ENCODE measurements around the gene ARHGEF28. TPM values are rescaled to one million over a fixed set of nuclear protein-coding genes. Genes with fewer than 3 reads are reported as not detected.

The ARHGEF28 gene
- total RNA-seq, 1 donor from 2014 or later = 0.93 TPM

DNA sequence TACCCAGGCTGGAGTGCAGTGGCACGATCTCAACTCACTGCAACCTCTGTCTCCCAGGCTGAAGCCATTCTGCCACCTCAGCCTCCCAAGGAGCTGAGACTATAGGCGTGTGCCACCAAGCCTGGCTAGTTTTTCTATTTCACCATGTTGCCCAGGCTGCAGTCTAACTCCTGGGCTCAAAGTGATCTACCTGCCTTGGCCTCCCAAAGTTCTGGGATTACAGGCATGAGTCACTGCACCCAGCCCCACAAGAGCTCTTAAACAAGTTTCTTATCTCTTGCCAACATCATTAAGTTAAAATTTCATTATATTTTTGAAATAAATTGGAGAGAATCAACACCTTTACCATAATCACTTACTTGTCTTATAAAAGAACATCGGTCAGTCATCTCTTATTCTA is 280.3 kb downstream of the ARHGEF28 start:
- H3K4me1 Mint-ChIP-seq = peaks cover 19% of the 10 kb centered on the region
- no peaks in the 10 kb centered on the region for H3K27me3 Mint-ChIP-seq (ENCODE audit: low read depth)
- H3K9me3 Mint-ChIP-seq = peaks cover 3% of the 10 kb centered on the region
- no peak for DNase-seq (ENCODE audit: low read depth, low spot score)
- H3K4me3 Mint-ChIP-seq = no peak overlapping the region
- H3K27ac Mint-ChIP-seq (ENCODE audit: unreplicated experiment) = no peak overlapping the region
- H3K36me3 Mint-ChIP-seq (ENCODE audit: low read depth) = no peaks in the 10 kb centered on the region
- TF ChIP-seq, protein P1, sequence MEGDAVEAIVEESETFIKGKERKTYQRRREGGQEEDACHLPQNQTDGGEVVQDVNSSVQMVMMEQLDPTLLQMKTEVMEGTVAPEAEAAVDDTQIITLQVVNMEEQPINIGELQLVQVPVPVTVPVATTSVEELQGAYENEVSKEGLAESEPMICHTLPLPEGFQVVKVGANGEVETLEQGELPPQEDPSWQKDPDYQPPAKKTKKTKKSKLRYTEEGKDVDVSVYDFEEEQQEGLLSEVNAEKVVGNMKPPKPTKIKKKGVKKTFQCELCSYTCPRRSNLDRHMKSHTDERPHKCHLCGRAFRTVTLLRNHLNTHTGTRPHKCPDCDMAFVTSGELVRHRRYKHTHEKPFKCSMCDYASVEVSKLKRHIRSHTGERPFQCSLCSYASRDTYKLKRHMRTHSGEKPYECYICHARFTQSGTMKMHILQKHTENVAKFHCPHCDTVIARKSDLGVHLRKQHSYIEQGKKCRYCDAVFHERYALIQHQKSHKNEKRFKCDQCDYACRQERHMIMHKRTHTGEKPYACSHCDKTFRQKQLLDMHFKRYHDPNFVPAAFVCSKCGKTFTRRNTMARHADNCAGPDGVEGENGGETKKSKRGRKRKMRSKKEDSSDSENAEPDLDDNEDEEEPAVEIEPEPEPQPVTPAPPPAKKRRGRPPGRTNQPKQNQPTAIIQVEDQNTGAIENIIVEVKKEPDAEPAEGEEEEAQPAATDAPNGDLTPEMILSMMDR (conservative IDR thresholded peaks at IDR 0.05) = no peak

DNA sequence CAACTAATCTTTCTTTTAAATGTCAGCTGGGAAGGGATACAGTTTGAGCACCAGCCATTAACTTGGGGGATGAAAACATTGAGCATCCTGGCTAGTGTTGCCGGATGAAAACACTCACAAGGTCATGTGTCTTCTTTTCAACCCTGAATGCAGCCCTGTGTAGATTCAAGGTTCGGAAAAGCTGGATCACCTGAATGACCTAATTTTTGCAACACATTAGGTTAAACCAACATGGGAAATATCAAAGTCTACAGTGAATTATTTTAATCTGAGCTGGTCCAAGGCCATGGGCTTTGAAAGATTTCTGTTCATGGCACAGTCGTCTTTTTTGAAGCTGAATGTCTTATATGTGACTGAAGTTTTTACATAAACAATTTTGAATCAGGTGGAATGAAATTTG is 281.2 kb downstream of the ARHGEF28 start:
- H3K27me3 Mint-ChIP-seq (ENCODE audit: low read depth) = no peaks in the 10 kb centered on the region
- DNase-seq (ENCODE audit: low read depth, low spot score) = no peak
- H3K4me3 Mint-ChIP-seq = no peak overlapping the region

DNA sequence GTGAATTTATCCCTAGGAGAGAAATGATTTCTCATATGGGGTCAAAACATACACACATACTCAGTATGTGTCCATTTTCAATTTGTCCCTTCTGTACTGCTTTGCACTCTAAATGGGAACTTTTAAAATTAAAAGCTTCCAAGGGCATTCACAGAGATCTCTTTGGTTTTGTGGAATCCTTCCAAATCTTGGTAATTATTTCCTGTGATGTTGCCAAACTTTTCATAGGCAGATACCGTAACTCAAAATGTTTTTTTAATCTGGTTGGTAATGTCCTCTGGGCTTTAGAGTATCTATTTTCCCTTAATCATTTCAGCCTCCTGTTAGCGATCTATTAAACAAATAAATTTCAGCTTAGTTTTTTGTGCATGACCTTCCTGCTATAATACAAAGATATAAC is 282.4 kb downstream of the ARHGEF28 start:
- H3K36me3 Mint-ChIP-seq (ENCODE audit: low read depth) = no peaks in the 10 kb centered on the region
- H3K27me3 Mint-ChIP-seq (ENCODE audit: low read depth) = no peaks in the 10 kb centered on the region
- H3K4me3 Mint-ChIP-seq = no peak overlapping the region
- DNase-seq (ENCODE audit: low read depth, low spot score) = no peak
- TF ChIP-seq, protein P1 (conservative IDR thresholded peaks at IDR 0.05) = no peak
- no peak overlapping the region for H3K27ac Mint-ChIP-seq (ENCODE audit: unreplicated experiment)
- H3K4me1 Mint-ChIP-seq = no peaks in the 10 kb centered on the region
- H3K9me3 Mint-ChIP-seq = peaks cover 3% of the 10 kb centered on the region

More for the DNA sequence above, 281.2 kb downstream of the ARHGEF28 start:
- Mint-ChIP-seq H3K36me3 (ENCODE audit: low read depth) (no peaks in the 10 kb centered on the region), H3K4me1 (peaks cover 11% of the 10 kb centered on the region), H3K27ac (ENCODE audit: unreplicated experiment) (no peak overlapping the region), H3K9me3 (peaks cover 3% of the 10 kb centered on the region)
- TF ChIP-seq, protein P1 (conservative IDR thresholded peaks at IDR 0.05) = no peak

DNA sequence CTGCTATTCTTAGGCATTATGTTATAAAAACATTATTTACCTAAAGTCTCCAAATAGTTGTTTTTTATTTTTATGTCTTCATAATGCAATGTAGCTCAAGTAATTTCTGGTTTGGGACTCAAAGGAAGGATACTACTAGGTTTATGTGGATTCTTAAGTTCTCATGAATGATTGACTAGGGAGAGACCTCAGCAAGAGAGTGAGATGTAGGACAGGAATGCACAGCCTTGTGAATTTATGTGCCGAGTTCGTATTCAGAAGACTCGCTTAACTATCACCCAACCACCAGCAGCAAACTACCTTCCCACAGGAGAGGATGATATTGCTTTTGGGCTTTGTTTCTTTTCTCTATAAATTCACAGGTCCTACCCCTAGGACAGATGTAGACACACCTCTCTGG is 282.9 kb downstream of the ARHGEF28 start:
- no peak overlapping the region for H3K4me3 Mint-ChIP-seq
- H3K9me3 Mint-ChIP-seq = peaks cover 3% of the 10 kb centered on the region
- no peak for DNase-seq (ENCODE audit: low read depth, low spot score)
- H3K36me3 Mint-ChIP-seq (ENCODE audit: low read depth) = no peaks in the 10 kb centered on the region
- no peak overlapping the region for H3K27ac Mint-ChIP-seq (ENCODE audit: unreplicated experiment)
- H3K27me3 Mint-ChIP-seq (ENCODE audit: low read depth) = no peaks in the 10 kb centered on the region
- TF ChIP-seq, protein P1 (conservative IDR thresholded peaks at IDR 0.05) = no peak
- H3K4me1 Mint-ChIP-seq = no peaks in the 10 kb centered on the region

DNA sequence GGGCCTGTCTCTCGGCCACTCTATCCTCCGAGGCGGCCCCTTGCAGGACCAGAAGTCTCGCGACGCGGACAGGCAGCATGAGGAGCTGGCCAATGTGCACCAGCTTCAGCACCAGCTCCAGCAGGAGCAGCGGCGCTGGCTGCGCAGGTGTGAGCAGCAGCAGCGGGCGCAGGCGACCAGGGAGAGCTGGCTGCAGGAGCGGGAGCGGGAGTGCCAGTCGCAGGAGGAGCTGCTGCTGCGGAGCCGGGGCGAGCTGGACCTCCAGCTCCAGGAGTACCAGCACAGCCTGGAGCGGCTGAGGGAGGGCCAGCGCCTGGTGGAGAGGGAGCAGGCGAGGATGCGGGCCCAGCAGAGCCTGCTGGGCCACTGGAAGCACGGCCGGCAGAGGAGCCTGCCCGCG is 283.5 kb downstream of the ARHGEF28 start:
- Mint-ChIP-seq H3K27ac (ENCODE audit: unreplicated experiment) (no peak overlapping the region), H3K4me1 (no peaks in the 10 kb centered on the region), H3K27me3 (ENCODE audit: low read depth) (no peaks in the 10 kb centered on the region), H3K4me3 (no peak overlapping the region), H3K9me3 (peaks cover 3% of the 10 kb centered on the region), H3K36me3 (ENCODE audit: low read depth) (no peaks in the 10 kb centered on the region)
- DNase-seq (ENCODE audit: low read depth, low spot score) = no peak
- TF ChIP-seq, protein P1 (conservative IDR thresholded peaks at IDR 0.05) = no peak

Measured in neural crest cell (in vitro differentiated cells).